H1 (cell line): ENCODE measurements around the gene CRTC1. TPM values are rescaled to one million over a fixed set of nuclear protein-coding genes. Genes with fewer than 3 reads are reported as not detected.

Source experiments
- CTCF ChIA-PET: fragments of 300-600 bp; sonication (Branson Sonifier 250); formaldehyde crosslinking; loops from one replicate; lab custom pipeline; 2021; ENCODE audit not compliant: partially characterized antibody; lab: Charles Lee
- POLR2A ChIA-PET: fragments of 300-600 bp; sonication (Branson Sonifier 250); formaldehyde crosslinking; loops from one replicate; lab custom pipeline; 2021; ENCODE audit warnings: inconsistent platforms; ENCODE audit not compliant: partially characterized antibody; lab: Charles Lee
- DNase-seq, 2 experiments: peaks; one replicate each; pipeline versions ENCODE4 v3.0.0 to v3.0.0-alpha.2; 2010 to 2022; ENCODE audit warnings: low spot score in 2 of 2, low read depth in 1 of 2, mixed read lengths in 1 of 2
- FAIRE-seq: peaks from 2 replicates; lab custom pipeline; 2011; peaks lifted over from hg19 to GRCh38; lab: Jason Lieb, UNC
- H2AFZ ChIP-seq: 2 replicates; pipeline ENCODE4 v1.8.1; 2012; ENCODE audit warnings: low read length, inconsistent platforms
- H2AK5ac ChIP-seq: 2 replicates; pipeline ENCODE4 v1.6.1; 2013; ENCODE audit warnings: low read depth, low read length
- H2BK120ac ChIP-seq: replicated peaks from 2 replicates; pipeline ENCODE3; 2013; ENCODE audit warnings: low read depth, low read length, inconsistent platforms
- H2BK12ac ChIP-seq: 2 replicates; pipeline ENCODE4 v1.6.1; 2013; ENCODE audit warnings: low read depth, low read length
- H2BK15ac ChIP-seq: 2 replicates; pipeline ENCODE4 v1.6.1; 2013; ENCODE audit warnings: low read length
- H2BK20ac ChIP-seq: 2 replicates; pipeline ENCODE4 v1.6.1; 2013; ENCODE audit warnings: low read length
- H2BK5ac ChIP-seq: 2 replicates; pipeline ENCODE4 v1.6.1; 2013; ENCODE audit warnings: low read depth, low read length
- H3K14ac ChIP-seq: 2 replicates; pipeline ENCODE4 v1.6.1; 2013; ENCODE audit warnings: inconsistent platforms; ENCODE audit not compliant: insufficient read length
- H3K18ac ChIP-seq: 2 replicates; pipeline ENCODE4 v1.6.1; 2013; ENCODE audit warnings: low read length; ENCODE audit errors: extremely low read depth
- H3K23ac ChIP-seq: 2 replicates; pipeline ENCODE4 v1.6.1; 2013; ENCODE audit warnings: inconsistent platforms; ENCODE audit not compliant: insufficient read length
- H3K23me2 ChIP-seq: 2 replicates; pipeline ENCODE4 v1.6.1; 2013; ENCODE audit warnings: low read depth, low read length
- H3K27ac ChIP-seq: 2 replicates; pipeline ENCODE4 v1.6.1; 2011; ENCODE audit warnings: low read depth, low read length, inconsistent platforms
- H3K27me3 ChIP-seq, 4 experiments: replicated peaks in 1 of 4; 1 replicate in 1 of 4; 2 replicates in 3 of 4; pipeline versions ENCODE4 v1.6.1 to v1.8.1; 2011 to 2013; ENCODE audit warnings: low read length in 3 of 4, mild to moderate bottlenecking in 3 of 4, inconsistent platforms in 2 of 4, mixed read lengths in 2 of 4, moderate library complexity in 1 of 4; ENCODE audit not compliant: control insufficient read depth in 3 of 4, insufficient read depth in 3 of 4; ENCODE audit errors: extremely low read depth in 1 of 4
- H3K36me3 ChIP-seq, 4 experiments: 2 replicates each; pipeline versions ENCODE4 v1.6.1 to v1.8.1; 2011 to 2013; ENCODE audit warnings: mild to moderate bottlenecking in 4 of 4, low read length in 3 of 4, moderate library complexity in 2 of 4, control low read depth in 1 of 4, inconsistent platforms in 1 of 4; ENCODE audit not compliant: insufficient read depth in 4 of 4, control insufficient read depth in 2 of 4
- H3K4ac ChIP-seq: replicated peaks from 2 replicates; pipeline ENCODE3; 2013; ENCODE audit warnings: low read length, low read depth, mixed read lengths, inconsistent platforms; ENCODE audit not compliant: insufficient read length
- H3K4me1 ChIP-seq, 4 experiments: replicated peaks in 1 of 4; 1 replicate in 1 of 4; 2 replicates in 3 of 4; pipeline versions ENCODE4 v1.6.1 to v1.8.1; 2011 to 2013; ENCODE audit warnings: low read length in 3 of 4, inconsistent platforms in 2 of 4, mixed read lengths in 1 of 4; ENCODE audit not compliant: insufficient read depth in 4 of 4, control insufficient read depth in 3 of 4
- H3K4me2 ChIP-seq, 2 experiments: 2 replicates each; pipeline versions ENCODE4 v1.6.1 to v1.8.1; 2011 to 2013; ENCODE audit warnings: low read depth in 2 of 2, low read length in 2 of 2, control low read depth in 1 of 2, inconsistent platforms in 1 of 2, mild to moderate bottlenecking in 1 of 2; ENCODE audit not compliant: insufficient read depth in 1 of 2
- H3K4me3 ChIP-seq, 4 experiments: fragments of 200-600, 300-600 bp in 1 of 4; sonication (generic), shearing (Covaris generic), sonication (Bioruptor Twin) in 1 of 4; 2 replicates each; pipeline versions ENCODE4 v1.5.1 to v1.8.1; 2011 to 2016; ENCODE audit warnings: low read length in 4 of 4, low read depth in 3 of 4, control low read depth in 2 of 4, inconsistent platforms in 2 of 4, mild to moderate bottlenecking in 2 of 4, mixed read lengths in 1 of 4, moderate library complexity in 1 of 4; ENCODE audit not compliant: insufficient read depth in 2 of 4; ENCODE audit errors: extremely low read depth in 1 of 4
- H3K56ac ChIP-seq: replicated peaks from 2 replicates; pipeline ENCODE3; 2013; ENCODE audit warnings: low read depth, mild to moderate bottlenecking, mixed read lengths, low read length, inconsistent platforms; ENCODE audit not compliant: insufficient read length
- H3K79me1 ChIP-seq: 2 replicates; pipeline ENCODE4 v1.6.1; 2013; ENCODE audit warnings: low read depth, low read length, control low read depth
- H3K79me2 ChIP-seq, 2 experiments: 2 replicates each; pipeline versions ENCODE4 v1.6.1 to v1.8.1; 2012 to 2013; ENCODE audit warnings: low read length in 2 of 2, mild to moderate bottlenecking in 2 of 2, inconsistent platforms in 1 of 2; ENCODE audit not compliant: insufficient read depth in 2 of 2, control insufficient read depth in 1 of 2
- H3K9ac ChIP-seq, 4 experiments: replicated peaks in 1 of 4; 1 replicate in 1 of 4; 2 replicates in 3 of 4; pipeline versions ENCODE4 v1.6.1 to v1.8.1; 2011 to 2013; ENCODE audit warnings: low read depth in 3 of 4, low read length in 3 of 4, control low read depth in 2 of 4, mild to moderate bottlenecking in 2 of 4, moderate library complexity in 2 of 4, inconsistent platforms in 1 of 4; ENCODE audit errors: extremely low read depth in 1 of 4
- H3K9me3 ChIP-seq, 2 experiments: 2 replicates each; pipeline versions ENCODE4 v1.6.1 to v1.8.1; 2012 to 2013; ENCODE audit warnings: mild to moderate bottlenecking in 2 of 2, moderate library complexity in 2 of 2, control low read depth in 1 of 2, inconsistent platforms in 1 of 2, low read depth in 1 of 2, low read length in 1 of 2, mixed read lengths in 1 of 2; ENCODE audit not compliant: insufficient read depth in 2 of 2
- H4K20me1 ChIP-seq, 2 experiments: replicated peaks in 1 of 2; 2 replicates each; pipeline versions ENCODE3 to v1.8.1; 2011 to 2013; ENCODE audit warnings: inconsistent platforms in 2 of 2, low read length in 2 of 2, mild to moderate bottlenecking in 1 of 2; ENCODE audit not compliant: insufficient read depth in 2 of 2, control insufficient read depth in 1 of 2
- H4K5ac ChIP-seq: 2 replicates; pipeline ENCODE4 v1.6.1; 2013; ENCODE audit warnings: low read length, low read depth, mixed read lengths, inconsistent platforms; ENCODE audit not compliant: insufficient read length
- H4K8ac ChIP-seq: 2 replicates; pipeline ENCODE4 v1.8.0; 2013; ENCODE audit warnings: mild to moderate bottlenecking, moderate library complexity, low read length, inconsistent platforms; ENCODE audit not compliant: insufficient read depth; ENCODE audit errors: extremely low read depth
- H4K91ac ChIP-seq: replicated peaks from 2 replicates; pipeline ENCODE3; 2013; ENCODE audit warnings: low read length, mixed read lengths, inconsistent platforms; ENCODE audit not compliant: insufficient read length
- BRCA1 ChIP-seq: IDR thresholded peaks from 2 replicates; pipeline ENCODE4 v1.6.1; 2012; ENCODE audit warnings: low read depth, low read length, improper control_type of control experiment
- CBX5 ChIP-seq: fragments of 300-800, 300-1000 bp; sonication (generic); IDR thresholded peaks from 2 replicates; pipeline ENCODE4 v1.7.1; 2016; ENCODE audit warnings: antibody characterized with exemption, low read length, low read depth
- CREB1 ChIP-seq: IDR thresholded peaks from 2 replicates; pipeline ENCODE4 v1.6.1; 2012; ENCODE audit warnings: inconsistent platforms
- HDAC2 ChIP-seq, 2 experiments: fragments of 300-600 bp in 1 of 2; sonication (generic) in 1 of 2; IDR thresholded peaks; 2 replicates each; pipeline ENCODE4 v1.6.1; 2011 to 2012; ENCODE audit warnings: low read depth in 2 of 2, low read length in 2 of 2, mild to moderate bottlenecking in 2 of 2, moderate library complexity in 2 of 2, borderline replicate concordance in 1 of 2, inconsistent platforms in 1 of 2
- JUN ChIP-seq: IDR thresholded peaks from 2 replicates; pipeline ENCODE4 v1.6.1; 2011; ENCODE audit warnings: low read depth, mild to moderate bottlenecking, improper control_type of control experiment, low read length
- JUND ChIP-seq: IDR thresholded peaks from 2 replicates; pipeline ENCODE4 v1.6.1; 2011; ENCODE audit warnings: mild to moderate bottlenecking, improper control_type of control experiment, low read length
- KDM4A ChIP-seq: IDR thresholded peaks from one replicate; pipeline ENCODE4 v1.7.1; 2012; ENCODE audit warnings: low read depth, mild to moderate bottlenecking, moderate library complexity, low read length, inconsistent platforms; ENCODE audit not compliant: severe bottlenecking
- NRF1 ChIP-seq: IDR thresholded peaks from 2 replicates; pipeline ENCODE4 v1.6.1; 2011; ENCODE audit warnings: mild to moderate bottlenecking, low read depth, low read length, improper control_type of control experiment
- POU5F1 ChIP-seq: IDR thresholded peaks from 2 replicates; pipeline ENCODE4 v1.6.1; 2011; ENCODE audit warnings: low read depth, mild to moderate bottlenecking, low read length, moderate library complexity
- SAP30 ChIP-seq: fragments of 300-600 bp; sonication (generic); IDR thresholded peaks from 2 replicates; pipeline ENCODE4 v1.7.1; 2012; ENCODE audit warnings: low read length, moderate library complexity, mild to moderate bottlenecking, inconsistent platforms; ENCODE audit not compliant: insufficient read depth, insufficient replicate concordance
- SIN3A ChIP-seq, 2 experiments: IDR thresholded peaks in 1 of 2; conservative IDR thresholded peaks in 1 of 2; 2 replicates each; pipeline ENCODE4 v1.6.1; 2011 to 2012; ENCODE audit warnings: low read length in 2 of 2, improper control_type of control experiment in 1 of 2, low read depth in 1 of 2, mild to moderate bottlenecking in 1 of 2
- TCF12 ChIP-seq: IDR thresholded peaks from 2 replicates; pipeline ENCODE4 v1.6.1; 2011; ENCODE audit warnings: low read depth, mild to moderate bottlenecking, low read length
- YY1 ChIP-seq: IDR thresholded peaks from 2 replicates; pipeline ENCODE4 v1.6.1; 2011; ENCODE audit warnings: low read depth, mild to moderate bottlenecking, low read length
- whole genome bisulfite sequencing, 2 experiments: shearing (Covaris generic) in 1 of 2; methylation state at CpG; one replicate each; pipeline versions ENCODE4 v1.1.6 to v1.1.7; 2013 to 2015; ENCODE audit warnings: low lambda C conversion rate in 2 of 2, mixed read lengths in 2 of 2, inconsistent platforms in 1 of 2, low coverage in 1 of 2, missing lambda C conversion rate in 1 of 2; ENCODE audit not compliant: insufficient replicate concordance in 2 of 2, insufficient coverage in 1 of 2, insufficient read length in 1 of 2; ENCODE audit errors: extremely low coverage in 1 of 2, missing lambda C conversion rate in 1 of 2; 5-methylcytosine and 5-hydroxymethylcytosine counted together
- polyA plus RNA-seq, 7 experiments: library from polyadenylated mRNA; depleted of rRNA in 3 of 7; stranded (reverse) in 5 of 7; unstranded in 2 of 7; fragments of >200 nt in 5 of 7; fragments of 200-250 nt in 2 of 7; gene quantifications; 1 replicate in 5 of 7; 2 replicates in 1 of 7; 4 replicates in 1 of 7; pipeline versions ENCODE4 v1.2.1 to v1.2.3, GENCODE V29; 2011 to 2013; ENCODE audit warnings: missing spikeins in 2 of 7, mixed read lengths in 2 of 7
- total RNA-seq: library from RNA; stranded (reverse); fragmentation: NEBNext Ultra II Directional; extraction: Animal tissue kit (Norgen Biotek cat#: 25700); gene quantifications from 2 replicates; pipeline ENCODE4 v1.2.1, GENCODE V29; 2021

The CRTC1 gene
- total and polyA plus RNA-seq, 2 of the 8 experiments (the other 6 are each of a cell fraction or from before 2014, with no cell fraction given), result 2.9 to 8.5 TPM

DNA sequence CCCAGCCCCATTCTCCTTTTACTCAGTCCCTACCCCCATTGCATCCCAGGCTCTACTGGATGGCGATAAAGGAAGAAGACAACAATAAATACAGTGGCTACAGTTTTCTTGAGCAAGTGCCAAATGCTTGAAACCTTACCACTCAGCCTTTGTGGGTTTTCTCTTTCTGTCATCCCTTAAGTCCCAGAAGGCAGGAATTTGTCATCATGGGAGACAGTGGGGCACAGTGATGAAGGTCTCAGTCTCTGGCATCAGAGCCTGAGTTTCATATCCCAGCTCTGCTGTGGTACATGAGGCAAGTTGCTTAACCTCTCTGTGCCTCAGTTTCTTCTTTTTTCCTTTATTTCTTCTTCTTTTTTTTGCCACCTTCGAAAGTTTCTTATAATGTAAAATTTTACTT is 112.8 kb downstream of the CRTC1 start:
- peaks cover 27 to 72% (median 59%) of the 10 kb centered on the region in 4 experiments for H3K27me3 ChIP-seq
- 95% methylated on average over 2 of the region's 2 CpGs; no CpG with 5 or more reads in 1 of the 2 experiments for WGBS, 2 experiments
- no peak overlapping the region for H2BK12ac ChIP-seq
- H3K9me3 ChIP-seq, result no peaks in the 10 kb centered on the region; a peak in 1 of 4 replicates
- no peak overlapping the region for H3K18ac ChIP-seq
- no peak overlapping the region for H2AFZ ChIP-seq
- H3K14ac ChIP-seq, result no peak overlapping the region
- H3K56ac ChIP-seq, result no peak overlapping the region
- no peaks in the 10 kb centered on the region for H3K79me2 ChIP-seq
- no peak overlapping the region for H2BK20ac ChIP-seq
- peaks cover 0 to under 1% (median 0%) of the 10 kb centered on the region in 4 experiments; a peak in 1 of 8 replicates for H3K36me3 ChIP-seq
- no peak overlapping the region for H3K4ac ChIP-seq
- POLR2A ChIA-PET, result interaction anchor here (0.6 kb wide), 1 partner anchor 95 kb away, joined by 3 read pairs; no protein-coding TSS in a partner anchor
- no peak overlapping the region for H3K27ac ChIP-seq
- H3K23me2 ChIP-seq, result peaks cover 11% of the 10 kb centered on the region; the same call in 1 of the 2 replicates
- H2AK5ac ChIP-seq, result no peak overlapping the region
- no peak overlapping the region for H4K91ac ChIP-seq
- no peak overlapping the region for H3K4me2 ChIP-seq
- H4K8ac ChIP-seq, result no peak overlapping the region
- no peak overlapping the region for H4K5ac ChIP-seq
- no peak for FAIRE-seq
- no peak overlapping the region for H3K4me3 ChIP-seq
- no peak overlapping the region for H3K9ac ChIP-seq
- no peak for DNase-seq
- no peak overlapping the region for H2BK5ac ChIP-seq
- peaks cover 0 to 1% (median under 1%) of the 10 kb centered on the region in 4 experiments; a peak in 1 of 7 replicates for H3K4me1 ChIP-seq
- H3K23ac ChIP-seq, result no peak overlapping the region
- no peak overlapping the region for H2BK120ac ChIP-seq
- no peaks in the 10 kb centered on the region for H3K79me1 ChIP-seq
- CTCF ChIA-PET, result interaction anchor here (1.2 to 3.2 kb wide), 3 partner anchors 10 to 51 kb away, joined by 5 to 22 read pairs (median 5); no protein-coding TSS in a partner anchor
- peaks cover 2 to 20% of the 10 kb centered on the region in 2 experiments for H4K20me1 ChIP-seq
- no peak overlapping the region for H2BK15ac ChIP-seq
- no peak for TF ChIP-seq POU5F1
- no peak for TF ChIP-seq BRCA1
- TF ChIP-seq SAP30, result no peak
- TF ChIP-seq CREB1, result no peak
- no peak for TF ChIP-seq KDM4A
- TF ChIP-seq TCF12, result no peak
- TF ChIP-seq JUND, result no peak
- TF ChIP-seq JUN, result no peak
- no peak for TF ChIP-seq HDAC2 (IDR thresholded peaks at IDR 0.05; ENCODE audit: borderline replicate concordance in 1 of 2, low read depth in 2 of 2, low read length in 2 of 2)
- TF ChIP-seq YY1, result no peak
- no peak for TF ChIP-seq CBX5
- no peak for TF ChIP-seq NRF1
- no peak for TF ChIP-seq SIN3A (conservative IDR thresholded peaks at IDR 0.05 in 1 of 2, IDR thresholded peaks at IDR 0.05 in 1 of 2; ENCODE audit: low read depth in 1 of 2, low read length in 2 of 2)
